Common myeloid progenitor, CD34-positive (primary cell): Measurements from ENCODE around the gene SCAPER.

Source experiments
- CTCF ChIA-PET: fragments of 350-600 bp; sonication (Branson Sonifier 250); formaldehyde crosslinking; loops from one replicate; lab custom pipeline; 2021; ENCODE audit warnings: antibody characterized with exemption; lab: Charles Lee
- POLR2A ChIA-PET: fragments of 350-600 bp; sonication (Branson Sonifier 250); formaldehyde crosslinking; loops from one replicate; lab custom pipeline; 2021; ENCODE audit warnings: antibody characterized with exemption; lab: Charles Lee
- DNase-seq, 3 donors: peaks; one replicate each; pipeline versions ENCODE4 v3.0.0 to v3.0.0-alpha.2; 2013
- H3K27ac ChIP-seq, 2 experiments: 1 replicate in 1 of 2; 2 replicates in 1 of 2; pipeline ENCODE4 v1.7.0; 2013; ENCODE audit warnings: inconsistent platforms in 2 of 2, low read length in 2 of 2, mild to moderate bottlenecking in 2 of 2, low read depth in 1 of 2, moderate library complexity in 1 of 2; ENCODE audit not compliant: severe bottlenecking in 2 of 2, insufficient read depth in 1 of 2, poor library complexity in 1 of 2
- H3K27me3 ChIP-seq, 5 experiments: replicated peaks in 2 of 5; 1 replicate in 3 of 5; 2 replicates in 2 of 5; pipeline versions ENCODE4 v1.6.1 to v1.7.0; 2013; ENCODE audit warnings: low read length in 4 of 5, mild to moderate bottlenecking in 2 of 5, moderate library complexity in 2 of 5, inconsistent platforms in 1 of 5; ENCODE audit not compliant: insufficient read depth in 5 of 5, control insufficient read depth in 4 of 5
- H3K36me3 ChIP-seq, 4 experiments: 1 replicate in 2 of 4; 2 replicates in 2 of 4; pipeline versions ENCODE4 v1.6.1 to v1.7.0; 2013; ENCODE audit warnings: low read length in 3 of 4, control low read depth in 1 of 4, mild to moderate bottlenecking in 1 of 4; ENCODE audit not compliant: control insufficient read depth in 4 of 4, insufficient read depth in 4 of 4
- H3K4me1 ChIP-seq, 4 experiments: 1 replicate in 3 of 4; 2 replicates in 1 of 4; pipeline versions ENCODE4 v1.6.1 to v1.7.1; 2013; ENCODE audit warnings: low read length in 3 of 4, mild to moderate bottlenecking in 3 of 4, control low read depth in 1 of 4, inconsistent platforms in 1 of 4, moderate library complexity in 1 of 4; ENCODE audit not compliant: control insufficient read depth in 4 of 4, insufficient read depth in 4 of 4; ENCODE audit errors: control extremely low read depth in 1 of 4
- H3K4me3 ChIP-seq, 7 experiments: 1 replicate in 4 of 7; 2 replicates in 3 of 7; pipeline versions ENCODE4 v1.5.1 to v1.7.0; 2013; ENCODE audit warnings: mild to moderate bottlenecking in 7 of 7, low read length in 6 of 7, moderate library complexity in 6 of 7, inconsistent platforms in 2 of 7, low read depth in 2 of 7, control low read depth in 1 of 7; ENCODE audit not compliant: insufficient read depth in 4 of 7, control insufficient read depth in 1 of 7; ENCODE audit errors: extremely low read depth in 1 of 7
- H3K9me3 ChIP-seq, 5 experiments: 1 replicate in 4 of 5; 2 replicates in 1 of 5; pipeline versions ENCODE4 v1.6.1 to v1.7.1; 2013; ENCODE audit warnings: low read length in 4 of 5, mild to moderate bottlenecking in 2 of 5, inconsistent platforms in 1 of 5, low read depth in 1 of 5, moderate library complexity in 1 of 5; ENCODE audit not compliant: control insufficient read depth in 4 of 5, insufficient read depth in 2 of 5; ENCODE audit errors: control extremely low read depth in 1 of 5
- WGBS: methylation state at CpG from one replicate; pipeline ENCODE4 v1.1.5; 2013; ENCODE audit not compliant: insufficient coverage; 5-methylcytosine and 5-hydroxymethylcytosine counted together

Gene SCAPER

GRCh38 chr15:76674883-76675282, 230.3 kb downstream of the SCAPER start:
- no peaks in the 10 kb centered on the region for H3K4me1 ChIP-seq
- H3K36me3 ChIP-seq, result no peaks in the 10 kb centered on the region
- no CpG with 5 or more reads among the region's 2 CpGs for WGBS
- POLR2A ChIA-PET, result no interaction called here
- CTCF ChIA-PET, result no interaction called here
- no peak overlapping the region for H3K4me3 ChIP-seq
- no peaks in the 10 kb centered on the region for H3K9me3 ChIP-seq
- H3K27me3 ChIP-seq, result no peaks in the 10 kb centered on the region
- DNase-seq, result no peak
- H3K27ac ChIP-seq, result no peak overlapping the region

- no peaks in the 10 kb centered on the region for H3K4me1 ChIP-seq
- no peak overlapping the region for H3K27ac ChIP-seq
- ChIA-PET CTCF (no interaction called here), POLR2A (no interaction called here)
- H3K9me3 ChIP-seq, result no peaks in the 10 kb centered on the region
- 100% methylated on average over 1 of the region's 4 CpGs for WGBS
- no peak for DNase-seq
- H3K4me3 ChIP-seq, result no peak overlapping the region
- H3K27me3 ChIP-seq, result no peaks in the 10 kb centered on the region
- no peaks in the 10 kb centered on the region for H3K36me3 ChIP-seq
Observed at GRCh38 chr15:76669521-76670207, 235.5 kb downstream of the SCAPER start.

DNA sequence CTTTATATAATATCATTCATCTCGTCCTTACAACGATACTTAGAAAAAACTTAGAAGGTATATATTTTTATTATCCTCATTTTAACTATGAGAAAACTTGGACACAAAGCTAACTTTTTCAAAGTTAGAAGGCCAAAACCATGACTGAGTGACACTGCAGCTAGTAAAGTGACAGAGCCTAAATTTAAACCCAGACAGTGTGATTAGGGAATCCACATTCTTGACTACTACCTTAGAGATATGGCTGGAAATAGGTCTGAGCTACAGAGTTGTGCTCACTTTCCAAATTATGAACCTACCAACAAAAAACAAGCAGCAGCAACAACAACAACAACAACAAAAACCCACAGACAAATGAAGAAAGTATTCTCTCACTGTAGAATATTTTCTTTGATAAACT, 236.2 kb downstream of the SCAPER start:
- no peak overlapping the region for H3K27ac ChIP-seq
- H3K9me3 ChIP-seq, result no peaks in the 10 kb centered on the region
- no peaks in the 10 kb centered on the region for H3K36me3 ChIP-seq
- H3K4me3 ChIP-seq, result no peak overlapping the region
- POLR2A ChIA-PET, result no interaction called here
- no CpG with 5 or more reads among the region's 2 CpGs for WGBS
- H3K4me1 ChIP-seq, result no peaks in the 10 kb centered on the region
- no peaks in the 10 kb centered on the region for H3K27me3 ChIP-seq
- CTCF ChIA-PET, result no interaction called here
- no peak for DNase-seq

- no peak for DNase-seq
- WGBS, result 97% methylated on average over 3 of the region's 4 CpGs
- no peak overlapping the region for H3K4me3 ChIP-seq
- H3K4me1 ChIP-seq, result no peaks in the 10 kb centered on the region
- no peaks in the 10 kb centered on the region for H3K27me3 ChIP-seq
- no peaks in the 10 kb centered on the region for H3K9me3 ChIP-seq
- ChIA-PET POLR2A (no interaction called here), CTCF (no interaction called here)
- no peak overlapping the region for H3K27ac ChIP-seq
- H3K36me3 ChIP-seq, result no peaks in the 10 kb centered on the region
Observed at GRCh38 chr15:76667943-76668715, 237.0 kb downstream of the SCAPER start.

- ChIA-PET POLR2A (no interaction called here), CTCF (no interaction called here)
- H3K27me3 ChIP-seq, result no peaks in the 10 kb centered on the region
- 100% methylated on average over 4 of the region's 5 CpGs for WGBS
- no peak for DNase-seq
- H3K4me1 ChIP-seq, result no peaks in the 10 kb centered on the region
- H3K27ac ChIP-seq, result no peak overlapping the region
- H3K4me3 ChIP-seq, result no peak overlapping the region
- H3K9me3 ChIP-seq, result peaks cover 0 to under 1% (median 0%) of the 10 kb centered on the region in 5 experiments
- peaks cover 0 to 8% (median under 1%) of the 10 kb centered on the region in 4 experiments for H3K36me3 ChIP-seq
Observed at GRCh38 chr15:76664895-76665294, 240.2 kb downstream of the SCAPER start.

DNA sequence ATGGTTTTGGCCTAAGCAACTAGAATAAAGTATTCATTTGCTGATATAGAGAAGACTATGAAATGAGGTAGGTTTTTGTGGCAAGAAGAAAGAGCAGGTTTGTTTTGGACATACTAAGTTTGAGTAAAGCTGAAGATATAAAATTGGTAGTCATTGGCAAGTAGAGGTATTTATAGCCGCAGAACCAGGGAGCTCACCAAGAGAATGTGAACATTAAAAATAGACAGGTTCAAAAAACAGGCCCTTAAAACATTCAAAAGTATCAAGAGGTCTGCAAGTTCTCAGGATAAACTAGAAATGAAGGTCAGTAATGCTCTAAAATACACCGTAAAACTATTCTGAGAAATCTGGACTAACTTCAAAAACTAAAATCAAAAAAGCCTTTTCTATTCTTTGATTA, 240.7 kb downstream of the SCAPER start:
- CTCF ChIA-PET, result no interaction called here
- Histone ChIP-seq H3K4me3 (no peak overlapping the region), H3K9me3 (peaks cover 0 to 4% (median 0%) of the 10 kb centered on the region in 5 experiments), H3K4me1 (no peaks in the 10 kb centered on the region), H3K27me3 (no peaks in the 10 kb centered on the region), H3K27ac (no peak overlapping the region), H3K36me3 (peaks cover 0 to 12% (median 2%) of the 10 kb centered on the region in 4 experiments)
- DNase-seq, result no peak
- WGBS, result 100% methylated on average over 1 of the region's 2 CpGs
- POLR2A ChIA-PET, result no interaction called here

GRCh38 chr15:76663529-76663928, 241.6 kb downstream of the SCAPER start:
- peaks cover 0 to 10% (median 0%) of the 10 kb centered on the region in 5 experiments for H3K9me3 ChIP-seq
- ChIA-PET CTCF (no interaction called here), POLR2A (no interaction called here)
- DNase-seq, result no peak
- no peaks in the 10 kb centered on the region for H3K4me1 ChIP-seq
- no peak overlapping the region for H3K27ac ChIP-seq
- H3K4me3 ChIP-seq, result no peak overlapping the region
- H3K27me3 ChIP-seq, result no peaks in the 10 kb centered on the region
- 100% methylated on average over 1 of the region's 2 CpGs for WGBS
- H3K36me3 ChIP-seq, result peaks cover 0 to 15% (median 2%) of the 10 kb centered on the region in 4 experiments
